H4 (cell line): Measurements from ENCODE around the gene RBBP6. TPM values are rescaled to one million over a fixed set of nuclear protein-coding genes. Genes with fewer than 3 reads are reported as not detected.
A peak's percentile ranks its signal among the peaks of the same experiment; 100 is the strongest.

ENCODE experiments used
- DNase-seq: peaks from one replicate; pipeline ENCODE4 v3.0.0-alpha.2; 2015; ENCODE audit warnings: low spot score
- total RNA-seq: library from RNA; depleted of rRNA; stranded (reverse); fragments of >200 nt; shearing (Covaris generic); gene quantifications from 2 replicates; pipeline ENCODE4 v1.2.3, GENCODE V29; 2014

The RBBP6 gene
- total RNA-seq, 1 experiment from 2014 or later, result 16.0 TPM

DNA sequence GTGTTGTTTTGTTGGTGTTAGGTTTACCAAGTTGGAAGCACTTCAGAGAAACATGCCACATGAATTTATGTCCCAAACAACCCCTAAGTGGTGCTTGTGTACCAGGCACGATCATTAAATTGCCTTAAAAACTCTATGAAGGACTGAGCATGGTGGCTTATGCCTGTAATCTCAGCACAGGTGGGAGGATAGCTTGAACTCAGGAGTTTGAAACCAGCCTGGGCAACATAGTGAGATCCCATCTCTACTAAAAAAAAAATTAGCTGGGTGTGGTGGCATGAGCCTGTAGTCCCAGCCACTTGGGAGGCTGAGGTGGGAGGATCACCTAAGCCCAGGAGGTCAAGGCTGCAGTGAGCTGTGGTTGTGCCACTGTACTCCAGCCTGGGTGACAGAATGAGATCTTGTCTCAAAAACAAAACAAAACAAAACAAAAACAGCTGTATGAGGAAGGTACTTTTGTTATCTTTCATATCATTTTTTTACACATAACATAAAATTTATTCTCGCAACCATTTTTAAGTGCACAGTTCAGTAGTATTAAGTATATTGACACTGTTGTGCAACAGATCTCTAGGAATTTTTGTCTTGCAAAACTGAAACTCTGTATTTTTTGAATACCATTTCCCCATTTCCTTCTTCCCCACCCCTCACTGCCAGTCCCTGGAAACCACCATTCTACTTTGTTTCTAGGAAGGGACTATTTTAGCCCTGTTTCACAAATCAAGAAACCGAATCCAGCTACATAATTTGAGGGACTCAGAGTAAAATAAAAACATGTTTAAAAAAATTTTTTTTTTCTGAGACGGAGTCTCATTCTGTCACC is 14.3 kb upstream of the RBBP6 start:
- no peak for DNase-seq

DNA sequence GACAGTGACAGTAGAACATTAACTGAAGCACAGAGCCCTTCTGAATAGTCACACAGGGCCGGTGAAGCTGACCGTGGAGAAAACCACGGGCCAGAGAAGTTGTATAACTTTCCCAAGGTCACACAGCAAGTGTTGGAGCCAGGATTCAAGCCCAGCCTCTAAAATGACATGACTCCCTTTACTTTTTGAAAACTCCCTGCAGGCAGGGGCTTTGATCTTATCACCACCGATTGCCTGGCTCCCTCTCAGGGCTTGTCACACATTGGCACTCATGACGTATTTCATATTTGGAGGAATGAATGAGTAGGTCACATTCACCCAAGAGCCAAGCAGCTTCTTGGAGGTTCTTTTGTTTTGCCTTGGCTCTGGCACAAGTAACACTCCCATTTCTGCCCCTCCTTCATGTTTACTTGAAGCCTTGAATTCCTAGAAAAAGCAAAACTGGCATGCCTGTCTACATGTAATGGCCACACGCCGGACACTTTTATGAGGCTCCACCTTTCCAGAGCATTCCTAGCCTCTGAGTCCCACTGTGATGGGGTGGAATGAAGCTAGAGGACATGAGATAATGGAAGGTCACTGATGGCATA is 13.3 kb upstream of the RBBP6 start:
- peak; percentile 77 for DNase-seq

DNA sequence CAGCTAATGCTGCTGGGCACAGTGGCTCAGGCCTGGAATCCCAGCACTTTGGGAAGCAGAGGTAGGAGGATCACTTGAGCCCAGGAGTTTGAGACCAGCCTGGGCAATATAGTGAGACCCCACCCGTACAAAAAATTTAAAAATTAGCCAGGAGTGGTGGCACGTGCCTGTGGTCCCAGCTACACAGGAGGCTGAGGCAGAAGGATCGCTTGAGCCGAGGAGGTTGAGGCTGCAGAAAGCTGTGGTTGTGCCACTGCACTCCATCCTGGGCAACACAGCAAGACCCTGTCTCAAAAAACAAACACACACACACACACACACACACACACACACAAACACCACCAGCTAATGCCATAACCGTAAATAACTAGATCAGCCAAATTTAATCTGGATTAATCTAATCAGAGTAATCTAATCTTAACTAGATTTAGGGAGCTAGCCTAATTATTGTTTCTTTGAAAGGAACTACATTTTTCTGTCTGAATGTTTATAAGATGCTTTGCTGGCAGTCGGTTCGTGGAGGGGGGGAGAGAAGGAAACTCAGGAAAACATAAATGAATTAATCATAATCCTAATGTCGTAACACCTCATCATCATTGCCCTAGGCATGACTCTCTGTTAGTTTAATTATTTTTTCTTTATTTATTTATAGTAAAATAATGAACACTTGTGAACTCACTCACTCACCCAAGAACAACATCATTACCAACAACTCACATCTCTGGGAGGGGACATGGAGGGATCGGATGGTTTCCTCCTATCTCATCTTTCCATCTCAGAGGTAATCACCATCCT is 12.5 kb upstream of the RBBP6 start:
- no peak for DNase-seq

- DNase-seq, result no peak
These were observed 8.2 kb upstream of the RBBP6 start for GRCh38 chr16:24531166-24531565.

GRCh38 chr16:24534620-24535019 is 4.7 kb upstream of the RBBP6 start:
- no peak for DNase-seq

GRCh38 chr16:24535827-24536226 is 3.5 kb upstream of the RBBP6 start:
- no peak for DNase-seq

- DNase-seq, result no peak
These were observed 2.7 kb upstream of the RBBP6 start for GRCh38 chr16:24536671-24537070.

- no peak for DNase-seq
These were observed 1.7 kb upstream of the RBBP6 start for GRCh38 chr16:24537474-24538337.

DNA sequence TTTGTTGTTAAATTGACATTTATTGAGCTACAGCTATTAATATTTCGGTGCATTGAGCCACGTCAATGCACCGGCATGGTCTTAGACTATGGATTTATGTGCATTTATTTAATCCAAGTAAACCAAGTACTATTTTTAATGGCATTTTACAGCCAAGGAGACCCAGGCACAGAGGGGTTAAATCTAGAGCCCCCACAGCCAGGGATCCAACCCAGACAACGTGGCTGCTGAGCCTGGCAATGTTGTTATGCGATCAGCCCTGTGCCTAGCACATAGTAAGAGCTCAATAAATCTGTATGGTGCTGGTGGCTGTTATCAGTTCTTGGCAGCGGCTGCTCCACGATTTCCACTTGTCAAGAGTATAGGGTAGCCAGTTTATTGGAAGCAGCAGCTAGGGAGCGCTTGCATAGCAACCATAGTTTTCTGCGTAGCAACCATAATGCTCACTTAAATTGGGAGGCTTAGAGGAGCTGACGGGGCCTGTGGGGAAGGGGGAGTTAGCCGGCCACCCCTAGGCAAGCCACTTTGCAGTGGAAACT is 541 bp upstream of the RBBP6 start:
- DNase-seq, result peak; percentile 70

GRCh38 chr16:24539850-24540601 is 660 bp downstream of the RBBP6 start:
- DNase-seq, result no peak

DNA sequence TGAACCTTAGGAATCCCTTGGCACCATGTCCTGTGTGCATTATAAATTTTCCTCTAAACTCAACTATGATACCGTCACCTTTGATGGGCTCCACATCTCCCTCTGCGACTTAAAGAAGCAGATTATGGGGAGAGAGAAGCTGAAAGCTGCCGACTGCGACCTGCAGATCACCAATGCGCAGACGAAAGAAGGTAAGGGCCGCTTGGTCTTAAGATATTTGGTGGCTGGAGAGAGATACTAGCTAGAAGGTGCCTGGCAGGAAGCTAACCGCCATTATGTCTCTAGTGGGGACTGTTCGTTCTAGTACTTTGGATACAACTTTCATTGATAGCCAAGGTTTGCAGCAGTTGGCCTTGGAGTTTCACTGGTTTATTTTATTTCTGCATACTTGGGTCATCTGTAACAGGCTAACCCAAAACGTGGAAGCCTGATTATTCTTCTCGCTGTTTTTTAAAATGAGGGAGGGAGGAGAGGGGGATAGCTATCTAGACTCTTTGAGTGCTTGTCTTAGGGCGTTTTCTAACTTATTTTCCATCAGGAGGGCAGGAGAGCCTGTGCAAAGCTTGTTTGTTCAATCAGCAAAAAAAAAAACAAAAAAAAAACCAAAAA is 1.3 kb downstream of the RBBP6 start:
- no peak for DNase-seq

- no peak for DNase-seq
These were observed 2.0 kb downstream of the RBBP6 start for GRCh38 chr16:24541233-24541933.

DNA sequence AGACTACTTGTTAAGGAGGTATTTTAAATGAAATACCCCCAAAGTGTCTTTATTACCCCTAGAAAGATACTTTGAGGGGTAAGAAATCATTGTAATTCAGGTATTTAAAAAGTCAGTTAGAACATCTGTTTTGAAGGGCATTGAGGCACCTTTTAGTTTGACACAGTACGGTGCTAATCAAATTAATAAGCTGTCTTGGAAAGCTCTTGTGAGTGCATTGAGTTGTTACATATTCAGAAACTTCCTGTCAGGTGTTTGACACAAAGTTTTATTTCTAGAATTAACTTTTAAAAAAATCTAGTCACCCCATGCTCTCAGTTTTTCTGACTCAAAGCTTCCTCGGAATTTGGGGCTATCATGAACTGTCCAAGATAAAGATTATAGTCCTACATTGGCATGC is 4.6 kb downstream of the RBBP6 start:
- DNase-seq, result no peak

DNA sequence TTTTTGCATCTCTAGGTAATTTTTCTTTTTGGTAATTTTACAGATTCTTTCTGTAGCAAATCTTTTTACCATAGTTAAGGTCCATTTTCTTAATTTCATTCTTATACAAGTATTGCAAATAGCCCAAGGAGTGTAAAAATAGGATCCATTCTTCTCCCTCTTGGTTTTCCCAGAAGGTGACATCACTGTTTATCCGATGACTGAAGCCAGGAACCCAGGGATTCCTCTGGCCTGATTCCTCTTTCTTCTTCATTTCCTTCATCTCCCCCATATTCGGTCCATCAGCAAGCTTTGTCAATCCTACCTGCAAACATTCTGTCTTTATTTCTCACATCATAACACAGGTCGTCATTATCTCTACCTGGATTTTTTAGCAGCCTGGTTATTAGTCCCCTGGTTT is 5.3 kb downstream of the RBBP6 start:
- no peak for DNase-seq

GRCh38 chr16:24550295-24550694 is 10.9 kb downstream of the RBBP6 start:
- no peak for DNase-seq

- DNase-seq, result no peak
These were observed 13.4 kb downstream of the RBBP6 start for GRCh38 chr16:24552705-24553246.

DNA sequence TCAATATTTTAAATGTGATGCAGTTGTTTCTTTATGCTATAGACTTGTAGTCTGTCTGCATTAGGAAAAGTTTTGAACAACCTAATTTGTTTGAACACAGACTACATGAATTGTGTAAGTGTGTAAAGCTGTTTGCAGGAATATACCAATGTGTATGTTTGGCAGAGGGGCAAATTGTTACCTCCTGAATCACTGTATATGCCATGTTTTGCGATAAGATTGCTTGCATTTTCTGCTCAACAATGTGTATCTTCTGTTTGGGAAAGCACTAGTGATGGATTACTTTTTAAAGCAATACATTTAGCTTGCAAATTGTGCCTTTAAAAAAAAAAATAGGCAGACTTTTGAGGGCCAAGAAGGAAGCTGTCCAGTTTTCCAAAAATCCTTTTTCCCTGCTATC is 14.6 kb downstream of the RBBP6 start:
- no peak for DNase-seq

- no peak for DNase-seq
These were observed 16.0 kb downstream of the RBBP6 start for GRCh38 chr16:24555346-24555872.

GRCh38 chr16:24562811-24563210 is 23.4 kb downstream of the RBBP6 start:
- DNase-seq, result no peak
